ENCODE data around the gene ADGRG6.

DNA sequence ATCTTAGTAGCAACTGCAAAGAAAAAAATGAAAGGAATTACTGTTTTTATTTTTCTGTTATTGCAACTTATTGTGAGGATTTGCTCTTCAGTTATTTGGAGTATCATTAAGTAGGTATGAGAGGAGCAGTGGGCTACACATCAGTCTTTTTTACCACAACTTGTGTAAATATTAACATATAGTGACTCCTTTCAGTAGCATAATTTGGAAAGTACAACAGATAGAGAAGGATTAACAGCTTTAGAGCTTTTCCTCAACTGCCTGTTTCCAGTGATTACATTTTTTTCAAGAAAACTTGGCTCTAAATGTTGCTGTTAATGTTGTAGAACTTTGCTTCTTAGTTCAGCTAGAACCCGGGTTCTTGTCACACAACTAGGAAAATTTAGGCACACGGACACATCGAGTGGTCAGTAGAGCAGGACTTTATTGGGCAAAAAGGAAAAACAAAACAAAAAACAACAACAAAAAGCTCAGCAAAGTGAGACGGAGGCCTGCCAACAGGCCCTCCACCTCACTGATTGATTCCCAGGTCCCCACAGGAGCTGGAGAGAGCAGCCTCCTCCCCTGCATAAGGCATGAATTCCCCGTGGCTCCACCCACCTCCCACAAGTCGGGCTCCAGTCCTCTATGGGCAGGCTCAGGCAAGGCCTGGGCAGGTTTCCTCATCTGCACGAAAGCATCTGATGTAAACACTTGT lies 75.1 kb downstream of the ADGRG6 start:
- TF ChIP-seq, protein P1, sequence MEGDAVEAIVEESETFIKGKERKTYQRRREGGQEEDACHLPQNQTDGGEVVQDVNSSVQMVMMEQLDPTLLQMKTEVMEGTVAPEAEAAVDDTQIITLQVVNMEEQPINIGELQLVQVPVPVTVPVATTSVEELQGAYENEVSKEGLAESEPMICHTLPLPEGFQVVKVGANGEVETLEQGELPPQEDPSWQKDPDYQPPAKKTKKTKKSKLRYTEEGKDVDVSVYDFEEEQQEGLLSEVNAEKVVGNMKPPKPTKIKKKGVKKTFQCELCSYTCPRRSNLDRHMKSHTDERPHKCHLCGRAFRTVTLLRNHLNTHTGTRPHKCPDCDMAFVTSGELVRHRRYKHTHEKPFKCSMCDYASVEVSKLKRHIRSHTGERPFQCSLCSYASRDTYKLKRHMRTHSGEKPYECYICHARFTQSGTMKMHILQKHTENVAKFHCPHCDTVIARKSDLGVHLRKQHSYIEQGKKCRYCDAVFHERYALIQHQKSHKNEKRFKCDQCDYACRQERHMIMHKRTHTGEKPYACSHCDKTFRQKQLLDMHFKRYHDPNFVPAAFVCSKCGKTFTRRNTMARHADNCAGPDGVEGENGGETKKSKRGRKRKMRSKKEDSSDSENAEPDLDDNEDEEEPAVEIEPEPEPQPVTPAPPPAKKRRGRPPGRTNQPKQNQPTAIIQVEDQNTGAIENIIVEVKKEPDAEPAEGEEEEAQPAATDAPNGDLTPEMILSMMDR (IDR thresholded peaks at IDR 0.05) = no peak
- TF ChIP-seq POLR2A (IDR thresholded peaks at IDR 0.05) (no peak), EP300 (IDR thresholded peaks at IDR 0.05) (no peak)

Measured in ovary (tissue), 3 donors.